ENCODE data around the gene PHF23. TPM values are rescaled to one million over a fixed set of nuclear protein-coding genes. Genes with fewer than 3 reads are reported as not detected.

The PHF23 gene
- total and polyA plus RNA-seq, 9 of the 15 experiments (the other 6 are each of a cell fraction or from before 2014, with no cell fraction given) = 7.4 to 87.5 (median 33.7) TPM

DNA sequence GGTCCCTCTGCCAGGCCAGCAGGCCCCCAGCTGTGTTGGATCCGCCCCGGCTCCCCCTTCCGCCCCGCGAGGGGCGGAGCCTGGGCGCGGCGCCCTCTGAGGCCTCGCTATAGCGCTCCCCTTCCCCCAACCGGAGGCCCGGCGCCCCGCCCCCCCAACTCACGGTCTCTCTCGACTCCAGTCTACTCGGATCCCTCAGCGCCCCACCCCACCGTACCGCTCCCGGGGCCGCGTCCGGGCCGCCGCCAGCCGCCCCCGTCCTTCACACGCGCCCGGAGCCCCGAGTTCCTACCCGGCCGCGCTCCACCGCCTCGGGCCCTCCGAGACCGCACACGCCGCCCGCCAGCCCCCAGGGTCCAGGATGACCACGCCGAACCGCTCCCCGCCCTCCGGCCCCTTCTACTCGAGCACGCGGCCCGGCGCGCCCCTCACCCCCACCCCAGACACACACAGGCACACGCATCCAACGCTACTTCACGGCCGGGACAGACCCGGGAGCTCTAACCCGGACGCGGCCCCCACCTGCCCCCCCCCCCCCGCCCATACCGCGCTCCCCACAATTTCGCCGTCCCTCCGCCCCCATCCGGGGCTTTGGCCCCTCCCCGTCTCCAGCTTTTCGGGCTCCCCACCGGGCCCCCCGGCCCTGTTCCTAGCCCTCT lies 1.4 kb downstream of the PHF23 start (continued):
- peak in 1 of 2 experiments; percentile 32; a peak in 1 of 4 replicates for TF ChIP-seq SIN3A (IDR thresholded peaks at IDR 0.05; ENCODE audit: borderline replicate concordance in 2 of 2, control insufficient read depth in 1 of 2, low read depth in 2 of 2, low read length in 2 of 2)
- TF ChIP-seq, protein P1, sequence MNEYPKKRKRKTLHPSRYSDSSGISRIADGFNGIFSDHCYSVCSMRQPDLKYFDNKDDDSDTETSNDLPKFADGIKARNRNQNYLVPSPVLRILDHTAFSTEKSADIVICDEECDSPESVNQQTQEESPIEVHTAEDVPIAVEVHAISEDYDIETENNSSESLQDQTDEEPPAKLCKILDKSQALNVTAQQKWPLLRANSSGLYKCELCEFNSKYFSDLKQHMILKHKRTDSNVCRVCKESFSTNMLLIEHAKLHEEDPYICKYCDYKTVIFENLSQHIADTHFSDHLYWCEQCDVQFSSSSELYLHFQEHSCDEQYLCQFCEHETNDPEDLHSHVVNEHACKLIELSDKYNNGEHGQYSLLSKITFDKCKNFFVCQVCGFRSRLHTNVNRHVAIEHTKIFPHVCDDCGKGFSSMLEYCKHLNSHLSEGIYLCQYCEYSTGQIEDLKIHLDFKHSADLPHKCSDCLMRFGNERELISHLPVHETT (CRISPR knock-in tag; conservative IDR thresholded peaks at IDR 0.05 in 1 of 2, IDR thresholded peaks at IDR 0.05 in 1 of 2) = peak in 1 of 2 experiments; percentile 91; a peak in 2 of 4 replicates
- TF ChIP-seq, protein P2, sequence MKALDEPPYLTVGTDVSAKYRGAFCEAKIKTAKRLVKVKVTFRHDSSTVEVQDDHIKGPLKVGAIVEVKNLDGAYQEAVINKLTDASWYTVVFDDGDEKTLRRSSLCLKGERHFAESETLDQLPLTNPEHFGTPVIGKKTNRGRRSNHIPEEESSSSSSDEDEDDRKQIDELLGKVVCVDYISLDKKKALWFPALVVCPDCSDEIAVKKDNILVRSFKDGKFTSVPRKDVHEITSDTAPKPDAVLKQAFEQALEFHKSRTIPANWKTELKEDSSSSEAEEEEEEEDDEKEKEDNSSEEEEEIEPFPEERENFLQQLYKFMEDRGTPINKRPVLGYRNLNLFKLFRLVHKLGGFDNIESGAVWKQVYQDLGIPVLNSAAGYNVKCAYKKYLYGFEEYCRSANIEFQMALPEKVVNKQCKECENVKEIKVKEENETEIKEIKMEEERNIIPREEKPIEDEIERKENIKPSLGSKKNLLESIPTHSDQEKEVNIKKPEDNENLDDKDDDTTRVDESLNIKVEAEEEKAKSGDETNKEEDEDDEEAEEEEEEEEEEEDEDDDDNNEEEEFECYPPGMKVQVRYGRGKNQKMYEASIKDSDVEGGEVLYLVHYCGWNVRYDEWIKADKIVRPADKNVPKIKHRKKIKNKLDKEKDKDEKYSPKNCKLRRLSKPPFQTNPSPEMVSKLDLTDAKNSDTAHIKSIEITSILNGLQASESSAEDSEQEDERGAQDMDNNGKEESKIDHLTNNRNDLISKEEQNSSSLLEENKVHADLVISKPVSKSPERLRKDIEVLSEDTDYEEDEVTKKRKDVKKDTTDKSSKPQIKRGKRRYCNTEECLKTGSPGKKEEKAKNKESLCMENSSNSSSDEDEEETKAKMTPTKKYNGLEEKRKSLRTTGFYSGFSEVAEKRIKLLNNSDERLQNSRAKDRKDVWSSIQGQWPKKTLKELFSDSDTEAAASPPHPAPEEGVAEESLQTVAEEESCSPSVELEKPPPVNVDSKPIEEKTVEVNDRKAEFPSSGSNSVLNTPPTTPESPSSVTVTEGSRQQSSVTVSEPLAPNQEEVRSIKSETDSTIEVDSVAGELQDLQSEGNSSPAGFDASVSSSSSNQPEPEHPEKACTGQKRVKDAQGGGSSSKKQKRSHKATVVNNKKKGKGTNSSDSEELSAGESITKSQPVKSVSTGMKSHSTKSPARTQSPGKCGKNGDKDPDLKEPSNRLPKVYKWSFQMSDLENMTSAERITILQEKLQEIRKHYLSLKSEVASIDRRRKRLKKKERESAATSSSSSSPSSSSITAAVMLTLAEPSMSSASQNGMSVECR (CRISPR knock-in tag; IDR thresholded peaks at IDR 0.05) = 0 out of 2 replicates have a peak, but pooled peaks have one; percentile 32
- peak; percentile 47; the same call in 1 of the 2 replicates for TF ChIP-seq ZBTB7A (IDR thresholded peaks at IDR 0.05; ENCODE audit: borderline replicate concordance, control insufficient read depth, low read depth, low read length)
- TF ChIP-seq, protein P3, sequence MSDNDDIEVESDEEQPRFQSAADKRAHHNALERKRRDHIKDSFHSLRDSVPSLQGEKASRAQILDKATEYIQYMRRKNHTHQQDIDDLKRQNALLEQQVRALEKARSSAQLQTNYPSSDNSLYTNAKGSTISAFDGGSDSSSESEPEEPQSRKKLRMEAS (CRISPR knock-in tag; IDR thresholded peaks at IDR 0.05) = peak; percentile 25; the same call in 1 of the 2 replicates
- TF ChIP-seq, protein P4, sequence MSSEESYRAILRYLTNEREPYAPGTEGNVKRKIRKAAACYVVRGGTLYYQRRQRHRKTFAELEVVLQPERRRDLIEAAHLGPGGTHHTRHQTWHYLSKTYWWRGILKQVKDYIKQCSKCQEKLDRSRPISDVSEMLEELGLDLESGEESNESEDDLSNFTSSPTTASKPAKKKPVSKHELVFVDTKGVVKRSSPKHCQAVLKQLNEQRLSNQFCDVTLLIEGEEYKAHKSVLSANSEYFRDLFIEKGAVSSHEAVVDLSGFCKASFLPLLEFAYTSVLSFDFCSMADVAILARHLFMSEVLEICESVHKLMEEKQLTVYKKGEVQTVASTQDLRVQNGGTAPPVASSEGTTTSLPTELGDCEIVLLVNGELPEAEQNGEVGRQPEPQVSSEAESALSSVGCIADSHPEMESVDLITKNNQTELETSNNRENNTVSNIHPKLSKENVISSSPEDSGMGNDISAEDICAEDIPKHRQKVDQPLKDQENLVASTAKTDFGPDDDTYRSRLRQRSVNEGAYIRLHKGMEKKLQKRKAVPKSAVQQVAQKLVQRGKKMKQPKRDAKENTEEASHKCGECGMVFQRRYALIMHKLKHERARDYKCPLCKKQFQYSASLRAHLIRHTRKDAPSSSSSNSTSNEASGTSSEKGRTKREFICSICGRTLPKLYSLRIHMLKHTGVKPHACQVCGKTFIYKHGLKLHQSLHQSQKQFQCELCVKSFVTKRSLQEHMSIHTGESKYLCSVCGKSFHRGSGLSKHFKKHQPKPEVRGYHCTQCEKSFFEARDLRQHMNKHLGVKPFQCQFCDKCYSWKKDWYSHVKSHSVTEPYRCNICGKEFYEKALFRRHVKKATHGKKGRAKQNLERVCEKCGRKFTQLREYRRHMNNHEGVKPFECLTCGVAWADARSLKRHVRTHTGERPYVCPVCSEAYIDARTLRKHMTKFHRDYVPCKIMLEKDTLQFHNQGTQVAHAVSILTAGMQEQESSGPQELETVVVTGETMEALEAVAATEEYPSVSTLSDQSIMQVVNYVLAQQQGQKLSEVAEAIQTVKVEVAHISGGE (CRISPR knock-in tag; IDR thresholded peaks at IDR 0.05) = peak in 1 of 3 experiments; percentile 48; a peak in 2 of 6 replicates
- TF ChIP-seq NR2F6 (CRISPR knock-in tag; IDR thresholded peaks at IDR 0.05) = no peak
- 0 out of 2 replicates have a peak, but pooled peaks have one; percentile 15 for TF ChIP-seq MXI1 (IDR thresholded peaks at IDR 0.05; ENCODE audit: low read depth, low read length)
- TF ChIP-seq TAF1 (IDR thresholded peaks at IDR 0.05; ENCODE audit: control insufficient read depth, extremely low read depth, insufficient read depth, low read length, severe bottlenecking) = peak; percentile 50
- peak; percentile 55 for TF ChIP-seq POLR2A (conservative IDR thresholded peaks at IDR 0.05)
- TF ChIP-seq, protein P5, sequence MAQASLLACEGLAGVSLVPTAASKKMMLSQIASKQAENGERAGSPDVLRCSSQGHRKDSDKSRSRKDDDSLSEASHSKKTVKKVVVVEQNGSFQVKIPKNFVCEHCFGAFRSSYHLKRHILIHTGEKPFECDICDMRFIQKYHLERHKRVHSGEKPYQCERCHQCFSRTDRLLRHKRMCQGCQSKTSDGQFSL (CRISPR knock-in tag; IDR thresholded peaks at IDR 0.05) = peak; percentile 73
- TF ChIP-seq, protein P5 (tag; IDR thresholded peaks at IDR 0.05) = peak in 1 of 2 experiments; percentile 93; a peak in 2 of 4 replicates
- peak; percentile 79 for TF ChIP-seq POLR2G (IDR thresholded peaks at IDR 0.05; ENCODE audit: low read depth, low read length)
- TF ChIP-seq EHMT2 (IDR thresholded peaks at IDR 0.05) = no peak

Measured in K562 (cell line).